ENCODE measurements around the gene DNAJB5.

DNA sequence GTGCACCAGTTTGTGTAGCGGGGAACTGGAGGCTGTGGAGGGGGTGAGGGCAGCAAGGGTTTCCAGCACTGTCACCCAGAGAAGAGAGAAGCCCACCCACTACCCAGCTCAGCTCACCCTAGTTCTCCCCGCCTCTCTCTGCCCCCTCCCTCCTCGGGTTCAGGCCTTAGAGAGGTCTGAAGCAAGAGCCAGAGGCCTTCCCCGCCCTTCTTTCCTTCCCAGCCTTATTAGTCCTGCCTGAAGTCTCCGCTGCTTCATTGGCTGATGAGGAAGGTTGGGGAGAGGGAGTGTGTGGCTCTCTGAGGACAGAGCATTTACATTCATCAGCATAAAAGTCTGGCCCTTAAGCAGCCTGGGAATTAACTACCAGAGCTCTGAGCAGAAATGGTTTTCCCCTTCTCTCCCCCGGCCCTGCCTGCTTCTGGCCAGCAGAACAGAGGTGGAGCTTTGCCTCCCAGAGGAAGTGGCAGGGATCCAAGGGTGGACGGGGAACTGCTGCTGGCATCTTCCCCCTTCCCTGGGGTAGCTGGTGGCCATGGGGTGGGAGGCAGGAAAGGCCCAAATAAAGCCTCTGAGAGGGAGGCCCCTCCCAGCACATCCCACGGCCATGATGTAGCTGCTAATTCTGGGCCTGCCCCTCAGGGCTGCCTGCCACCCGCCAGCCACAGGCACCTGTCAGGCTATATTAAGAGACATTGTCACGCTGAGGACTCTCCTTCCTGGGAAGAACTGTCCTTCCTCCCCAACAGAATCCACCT lies 4.1 kb downstream of the DNAJB5 start:
- TF ChIP-seq, protein P1, sequence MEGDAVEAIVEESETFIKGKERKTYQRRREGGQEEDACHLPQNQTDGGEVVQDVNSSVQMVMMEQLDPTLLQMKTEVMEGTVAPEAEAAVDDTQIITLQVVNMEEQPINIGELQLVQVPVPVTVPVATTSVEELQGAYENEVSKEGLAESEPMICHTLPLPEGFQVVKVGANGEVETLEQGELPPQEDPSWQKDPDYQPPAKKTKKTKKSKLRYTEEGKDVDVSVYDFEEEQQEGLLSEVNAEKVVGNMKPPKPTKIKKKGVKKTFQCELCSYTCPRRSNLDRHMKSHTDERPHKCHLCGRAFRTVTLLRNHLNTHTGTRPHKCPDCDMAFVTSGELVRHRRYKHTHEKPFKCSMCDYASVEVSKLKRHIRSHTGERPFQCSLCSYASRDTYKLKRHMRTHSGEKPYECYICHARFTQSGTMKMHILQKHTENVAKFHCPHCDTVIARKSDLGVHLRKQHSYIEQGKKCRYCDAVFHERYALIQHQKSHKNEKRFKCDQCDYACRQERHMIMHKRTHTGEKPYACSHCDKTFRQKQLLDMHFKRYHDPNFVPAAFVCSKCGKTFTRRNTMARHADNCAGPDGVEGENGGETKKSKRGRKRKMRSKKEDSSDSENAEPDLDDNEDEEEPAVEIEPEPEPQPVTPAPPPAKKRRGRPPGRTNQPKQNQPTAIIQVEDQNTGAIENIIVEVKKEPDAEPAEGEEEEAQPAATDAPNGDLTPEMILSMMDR (IDR thresholded peaks at IDR 0.05; ENCODE audit: poor library complexity, severe bottlenecking) = no peak
- no peak for TF ChIP-seq EZH2 (IDR thresholded peaks at IDR 0.05; ENCODE audit: borderline replicate concordance, insufficient read depth, low read length, poor library complexity, severe bottlenecking)
- TF ChIP-seq, protein P2, sequence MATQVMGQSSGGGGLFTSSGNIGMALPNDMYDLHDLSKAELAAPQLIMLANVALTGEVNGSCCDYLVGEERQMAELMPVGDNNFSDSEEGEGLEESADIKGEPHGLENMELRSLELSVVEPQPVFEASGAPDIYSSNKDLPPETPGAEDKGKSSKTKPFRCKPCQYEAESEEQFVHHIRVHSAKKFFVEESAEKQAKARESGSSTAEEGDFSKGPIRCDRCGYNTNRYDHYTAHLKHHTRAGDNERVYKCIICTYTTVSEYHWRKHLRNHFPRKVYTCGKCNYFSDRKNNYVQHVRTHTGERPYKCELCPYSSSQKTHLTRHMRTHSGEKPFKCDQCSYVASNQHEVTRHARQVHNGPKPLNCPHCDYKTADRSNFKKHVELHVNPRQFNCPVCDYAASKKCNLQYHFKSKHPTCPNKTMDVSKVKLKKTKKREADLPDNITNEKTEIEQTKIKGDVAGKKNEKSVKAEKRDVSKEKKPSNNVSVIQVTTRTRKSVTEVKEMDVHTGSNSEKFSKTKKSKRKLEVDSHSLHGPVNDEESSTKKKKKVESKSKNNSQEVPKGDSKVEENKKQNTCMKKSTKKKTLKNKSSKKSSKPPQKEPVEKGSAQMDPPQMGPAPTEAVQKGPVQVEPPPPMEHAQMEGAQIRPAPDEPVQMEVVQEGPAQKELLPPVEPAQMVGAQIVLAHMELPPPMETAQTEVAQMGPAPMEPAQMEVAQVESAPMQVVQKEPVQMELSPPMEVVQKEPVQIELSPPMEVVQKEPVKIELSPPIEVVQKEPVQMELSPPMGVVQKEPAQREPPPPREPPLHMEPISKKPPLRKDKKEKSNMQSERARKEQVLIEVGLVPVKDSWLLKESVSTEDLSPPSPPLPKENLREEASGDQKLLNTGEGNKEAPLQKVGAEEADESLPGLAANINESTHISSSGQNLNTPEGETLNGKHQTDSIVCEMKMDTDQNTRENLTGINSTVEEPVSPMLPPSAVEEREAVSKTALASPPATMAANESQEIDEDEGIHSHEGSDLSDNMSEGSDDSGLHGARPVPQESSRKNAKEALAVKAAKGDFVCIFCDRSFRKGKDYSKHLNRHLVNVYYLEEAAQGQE (IDR thresholded peaks at IDR 0.05; ENCODE audit: borderline replicate concordance) = no peak
- no peak for TF ChIP-seq RAD21 (conservative IDR thresholded peaks at IDR 0.05)
- peak; percentile 6 for TF ChIP-seq POLR2AphosphoS5 (IDR thresholded peaks at IDR 0.05)
- TF ChIP-seq TAF1 (IDR thresholded peaks at IDR 0.05; ENCODE audit: low read depth) = no peak

All from neural cell (in vitro differentiated cells).